Measurements from ENCODE around the gene CSN2.

The CSN2 gene

DNA sequence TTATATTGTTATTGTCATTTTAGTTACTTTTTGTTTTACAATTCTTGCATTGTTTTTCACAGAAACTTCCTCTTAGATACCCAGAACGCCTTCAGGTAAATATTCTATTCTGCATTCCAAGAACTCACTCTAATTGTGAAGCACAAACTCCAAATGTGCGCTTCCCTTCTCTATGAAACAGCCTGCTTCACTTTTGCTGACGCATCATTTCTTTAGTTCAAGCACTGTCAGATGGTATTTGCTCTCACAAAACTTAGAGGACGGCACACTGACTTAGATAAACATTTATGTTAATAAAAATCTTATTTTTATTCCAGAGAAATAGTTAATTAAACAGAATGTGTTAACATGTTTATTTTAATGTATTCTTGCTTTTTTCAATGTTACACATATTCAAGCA is 31.4 kb downstream of the CSN2 start:
- no peak for TF ChIP-seq CTCF (IDR thresholded peaks at IDR 0.05)

GRCh38 chr4:69930768-69931167 is 34.8 kb downstream of the CSN2 start, which contains the start of gene CSN1S1:
Gene CSN1S1 (plus strand): TSS chr4:69931068. CDS start chr4:69932556, 1,488 bp downstream.
- no peak for TF ChIP-seq CTCF (IDR thresholded peaks at IDR 0.05)

DNA sequence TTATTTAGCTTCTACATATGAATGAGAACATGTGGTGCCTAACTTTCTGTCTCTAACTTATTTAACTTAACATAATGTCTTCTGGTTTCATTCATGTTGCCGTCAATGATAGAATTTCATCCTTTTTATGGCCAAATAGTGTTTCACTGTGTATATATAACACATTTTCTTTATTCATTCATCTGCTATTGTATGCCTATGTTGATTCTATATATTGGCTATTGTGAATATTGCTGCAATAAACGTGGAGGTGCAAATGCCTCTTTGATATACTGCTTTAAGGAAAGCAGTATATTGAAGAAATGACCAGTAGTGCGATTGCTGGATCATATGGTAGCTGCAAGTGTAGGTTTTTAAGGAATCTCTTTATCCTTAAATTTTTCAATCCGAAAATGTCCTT is 44.7 kb downstream of the CSN2 start:
- TF ChIP-seq CTCF (IDR thresholded peaks at IDR 0.05), result no peak

DNA sequence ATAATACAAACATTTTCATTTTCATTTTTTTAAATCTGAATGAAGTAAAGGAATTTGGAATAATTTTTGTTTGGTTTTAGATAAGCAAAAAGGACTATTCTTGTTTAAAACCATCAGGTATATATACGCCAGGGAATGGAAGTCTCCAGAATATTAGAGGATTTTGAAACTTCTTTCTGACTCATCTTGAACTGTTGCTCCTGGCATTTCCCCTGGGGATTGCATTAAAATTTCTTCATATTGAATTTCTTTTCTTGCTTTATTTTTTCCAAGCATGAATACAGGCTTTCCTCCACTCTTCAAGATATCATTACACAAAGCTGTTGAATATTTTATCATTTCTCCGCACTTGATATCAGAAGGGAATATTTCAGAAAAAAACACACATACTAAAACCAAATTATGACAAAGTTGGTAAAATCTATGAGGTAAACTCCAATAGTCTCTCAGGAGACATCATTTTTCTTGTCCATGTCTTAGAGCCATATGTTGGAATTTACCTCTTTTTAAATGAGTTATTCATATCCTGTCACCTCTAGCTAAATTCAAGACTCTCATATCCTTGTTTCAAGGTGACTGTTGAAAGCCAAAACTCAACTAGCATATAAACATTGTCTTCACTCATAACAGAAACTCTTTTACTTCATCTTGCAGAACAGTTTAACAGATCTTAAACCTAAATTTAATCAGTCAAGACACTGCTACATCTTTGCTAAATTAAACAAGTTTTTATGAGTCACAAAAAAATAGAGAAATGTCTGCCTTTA is 55.3 kb downstream of the CSN2 start:
- TF ChIP-seq CTCF (IDR thresholded peaks at IDR 0.05), result no peak

GRCh38 chr4:69909195-69909594 is 56.3 kb downstream of the CSN2 start:
- TF ChIP-seq CTCF (IDR thresholded peaks at IDR 0.05), result no peak

- TF ChIP-seq CTCF (IDR thresholded peaks at IDR 0.05), result no peak
These were observed 58.4 kb downstream of the CSN2 start for GRCh38 chr4:69907151-69907550.
